HepG2 (cell line): ENCODE measurements around the gene STAM.

Experiments
- CTCF ChIP-seq: sonication (generic); formaldehyde crosslinking; IDR thresholded peaks from 2 replicates; pipeline ENCODE4 v1.5.0; 2020; ENCODE audit warnings: mild to moderate bottlenecking, missing genetic modification reagents, moderate library complexity
- FOXK2 ChIP-seq: fragments of 450-650 bp; IDR thresholded peaks from 2 replicates; pipeline ENCODE4 v1.6.1; 2016
- FOXM1 ChIP-seq: sonication (generic); formaldehyde crosslinking; IDR thresholded peaks from 2 replicates; pipeline ENCODE4 v1.5.0; 2020; ENCODE audit warnings: missing genetic modification reagents
- HHEX ChIP-seq: IDR thresholded peaks from 2 replicates; pipeline ENCODE4 v1.6.1; 2016; ENCODE audit warnings: control low read depth
- HNF4A ChIP-seq: sonication (generic); formaldehyde crosslinking; IDR thresholded peaks from 2 replicates; pipeline ENCODE4 v1.4.0; 2020; ENCODE audit warnings: missing genetic modification reagents
- RNF219 ChIP-seq: sonication (generic); formaldehyde crosslinking; IDR thresholded peaks from 2 replicates; pipeline ENCODE4 v1.5.0; 2020; ENCODE audit warnings: mild to moderate bottlenecking, missing genetic modification reagents
- SKIL ChIP-seq: sonication (generic); formaldehyde crosslinking; IDR thresholded peaks from 2 replicates; pipeline ENCODE4 v1.8.0; 2022; ENCODE audit warnings: missing genetic modification reagents, mild to moderate bottlenecking, moderate library complexity, borderline replicate concordance
- YY1 ChIP-seq: IDR thresholded peaks from 2 replicates; pipeline ENCODE4 v1.6.1; 2011; ENCODE audit warnings: low read length, low read depth, moderate library complexity, mild to moderate bottlenecking; ENCODE audit not compliant: insufficient read depth, insufficient replicate concordance
- ZBTB44 ChIP-seq: sonication (generic); formaldehyde crosslinking; IDR thresholded peaks from 2 replicates; pipeline ENCODE4 v1.4.0; 2020; ENCODE audit warnings: missing genetic modification reagents
- ZFP37 ChIP-seq: sonication (generic); formaldehyde crosslinking; IDR thresholded peaks from 2 replicates; pipeline ENCODE4 v1.4.0; 2020; ENCODE audit warnings: missing genetic modification reagents, borderline replicate concordance
- ZNF550 ChIP-seq: sonication (generic); formaldehyde crosslinking; IDR thresholded peaks from 2 replicates; pipeline ENCODE4 v1.4.0; 2020; ENCODE audit warnings: mild to moderate bottlenecking, missing genetic modification reagents, borderline replicate concordance
- ZNF652 ChIP-seq: IDR thresholded peaks from 2 replicates; pipeline ENCODE4 v1.6.1; 2016; ENCODE audit warnings: low read depth, borderline replicate concordance

- TF ChIP-seq ZNF550 (CRISPR knock-in tag) (no peak), FOXM1 (CRISPR knock-in tag) (no peak), CTCF (CRISPR knock-in tag) (no peak), HHEX (CRISPR knock-in tag) (no peak), ZBTB44 (no peak), SKIL (CRISPR knock-in tag) (no peak), ZFP37 (no peak), HNF4A (CRISPR knock-in tag) (no peak), FOXK2 (no peak), YY1 (no peak), RNF219 (CRISPR knock-in tag) (no peak), ZNF652 (CRISPR knock-in tag) (no peak)
These were observed 57.4 kb downstream of the STAM start for GRCh38 chr10:17701301-17701700.
